ENCODE measurements around the gene SOCS2.

DNA sequence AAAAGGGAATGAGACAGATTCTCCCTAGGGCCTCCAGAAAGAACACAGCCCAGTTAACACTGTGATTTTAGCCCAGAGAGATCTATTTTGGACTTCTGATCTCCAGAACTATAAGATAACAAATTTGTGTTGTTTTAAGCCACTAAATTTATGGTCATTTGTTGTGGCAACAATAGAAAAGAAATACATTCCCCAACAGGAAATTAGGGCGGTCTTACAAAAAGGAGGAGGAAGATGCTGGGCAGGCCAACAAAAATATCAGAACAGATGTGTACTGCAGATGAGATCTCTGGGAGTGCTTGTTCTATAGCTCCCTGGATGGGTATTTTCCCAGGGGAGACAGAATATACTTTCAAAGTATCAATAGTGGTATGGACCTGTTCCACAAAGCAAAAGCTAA lies 32.0 kb upstream of the SOCS2 start:
- TF ChIP-seq, protein P1, sequence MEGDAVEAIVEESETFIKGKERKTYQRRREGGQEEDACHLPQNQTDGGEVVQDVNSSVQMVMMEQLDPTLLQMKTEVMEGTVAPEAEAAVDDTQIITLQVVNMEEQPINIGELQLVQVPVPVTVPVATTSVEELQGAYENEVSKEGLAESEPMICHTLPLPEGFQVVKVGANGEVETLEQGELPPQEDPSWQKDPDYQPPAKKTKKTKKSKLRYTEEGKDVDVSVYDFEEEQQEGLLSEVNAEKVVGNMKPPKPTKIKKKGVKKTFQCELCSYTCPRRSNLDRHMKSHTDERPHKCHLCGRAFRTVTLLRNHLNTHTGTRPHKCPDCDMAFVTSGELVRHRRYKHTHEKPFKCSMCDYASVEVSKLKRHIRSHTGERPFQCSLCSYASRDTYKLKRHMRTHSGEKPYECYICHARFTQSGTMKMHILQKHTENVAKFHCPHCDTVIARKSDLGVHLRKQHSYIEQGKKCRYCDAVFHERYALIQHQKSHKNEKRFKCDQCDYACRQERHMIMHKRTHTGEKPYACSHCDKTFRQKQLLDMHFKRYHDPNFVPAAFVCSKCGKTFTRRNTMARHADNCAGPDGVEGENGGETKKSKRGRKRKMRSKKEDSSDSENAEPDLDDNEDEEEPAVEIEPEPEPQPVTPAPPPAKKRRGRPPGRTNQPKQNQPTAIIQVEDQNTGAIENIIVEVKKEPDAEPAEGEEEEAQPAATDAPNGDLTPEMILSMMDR (tag by site-specific recombination; IDR thresholded peaks at IDR 0.05): no peak
- no peak for TF ChIP-seq KLF10 (tag by site-specific recombination; IDR thresholded peaks at IDR 0.05)
- no peak for TF ChIP-seq SALL2 (tag by site-specific recombination; IDR thresholded peaks at IDR 0.05; ENCODE audit: borderline replicate concordance)
- no peak for TF ChIP-seq ZNF335 (tag by site-specific recombination; conservative IDR thresholded peaks at IDR 0.05)
- TF ChIP-seq, protein P2, sequence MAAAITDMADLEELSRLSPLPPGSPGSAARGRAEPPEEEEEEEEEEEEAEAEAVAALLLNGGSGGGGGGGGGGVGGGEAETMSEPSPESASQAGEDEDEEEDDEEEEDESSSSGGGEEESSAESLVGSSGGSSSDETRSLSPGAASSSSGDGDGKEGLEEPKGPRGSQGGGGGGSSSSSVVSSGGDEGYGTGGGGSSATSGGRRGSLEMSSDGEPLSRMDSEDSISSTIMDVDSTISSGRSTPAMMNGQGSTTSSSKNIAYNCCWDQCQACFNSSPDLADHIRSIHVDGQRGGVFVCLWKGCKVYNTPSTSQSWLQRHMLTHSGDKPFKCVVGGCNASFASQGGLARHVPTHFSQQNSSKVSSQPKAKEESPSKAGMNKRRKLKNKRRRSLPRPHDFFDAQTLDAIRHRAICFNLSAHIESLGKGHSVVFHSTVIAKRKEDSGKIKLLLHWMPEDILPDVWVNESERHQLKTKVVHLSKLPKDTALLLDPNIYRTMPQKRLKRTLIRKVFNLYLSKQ (tag by site-specific recombination; IDR thresholded peaks at IDR 0.05; ENCODE audit: borderline replicate concordance): no peak
- no peak for TF ChIP-seq ZNF501 (tag by site-specific recombination; IDR thresholded peaks at IDR 0.05)
- no peak for TF ChIP-seq ZNF146 (tag by site-specific recombination; IDR thresholded peaks at IDR 0.05)
- TF ChIP-seq, protein P3, sequence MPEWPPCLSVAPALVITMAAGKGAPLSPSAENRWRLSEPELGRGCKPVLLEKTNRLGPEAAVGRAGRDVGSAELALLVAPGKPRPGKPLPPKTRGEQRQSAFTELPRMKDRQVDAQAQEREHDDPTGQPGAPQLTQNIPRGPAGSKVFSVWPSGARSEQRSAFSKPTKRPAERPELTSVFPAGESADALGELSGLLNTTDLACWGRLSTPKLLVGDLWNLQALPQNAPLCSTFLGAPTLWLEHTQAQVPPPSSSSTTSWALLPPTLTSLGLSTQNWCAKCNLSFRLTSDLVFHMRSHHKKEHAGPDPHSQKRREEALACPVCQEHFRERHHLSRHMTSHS (tag by site-specific recombination; IDR thresholded peaks at IDR 0.05): no peak
- TF ChIP-seq OSR2 (tag by site-specific recombination; IDR thresholded peaks at IDR 0.05): no peak
- no peak for TF ChIP-seq ZBTB7A (tag by site-specific recombination; IDR thresholded peaks at IDR 0.05; ENCODE audit: low read depth)
- TF ChIP-seq ZNF350 (tag by site-specific recombination; IDR thresholded peaks at IDR 0.05): no peak
- TF ChIP-seq, protein P4, sequence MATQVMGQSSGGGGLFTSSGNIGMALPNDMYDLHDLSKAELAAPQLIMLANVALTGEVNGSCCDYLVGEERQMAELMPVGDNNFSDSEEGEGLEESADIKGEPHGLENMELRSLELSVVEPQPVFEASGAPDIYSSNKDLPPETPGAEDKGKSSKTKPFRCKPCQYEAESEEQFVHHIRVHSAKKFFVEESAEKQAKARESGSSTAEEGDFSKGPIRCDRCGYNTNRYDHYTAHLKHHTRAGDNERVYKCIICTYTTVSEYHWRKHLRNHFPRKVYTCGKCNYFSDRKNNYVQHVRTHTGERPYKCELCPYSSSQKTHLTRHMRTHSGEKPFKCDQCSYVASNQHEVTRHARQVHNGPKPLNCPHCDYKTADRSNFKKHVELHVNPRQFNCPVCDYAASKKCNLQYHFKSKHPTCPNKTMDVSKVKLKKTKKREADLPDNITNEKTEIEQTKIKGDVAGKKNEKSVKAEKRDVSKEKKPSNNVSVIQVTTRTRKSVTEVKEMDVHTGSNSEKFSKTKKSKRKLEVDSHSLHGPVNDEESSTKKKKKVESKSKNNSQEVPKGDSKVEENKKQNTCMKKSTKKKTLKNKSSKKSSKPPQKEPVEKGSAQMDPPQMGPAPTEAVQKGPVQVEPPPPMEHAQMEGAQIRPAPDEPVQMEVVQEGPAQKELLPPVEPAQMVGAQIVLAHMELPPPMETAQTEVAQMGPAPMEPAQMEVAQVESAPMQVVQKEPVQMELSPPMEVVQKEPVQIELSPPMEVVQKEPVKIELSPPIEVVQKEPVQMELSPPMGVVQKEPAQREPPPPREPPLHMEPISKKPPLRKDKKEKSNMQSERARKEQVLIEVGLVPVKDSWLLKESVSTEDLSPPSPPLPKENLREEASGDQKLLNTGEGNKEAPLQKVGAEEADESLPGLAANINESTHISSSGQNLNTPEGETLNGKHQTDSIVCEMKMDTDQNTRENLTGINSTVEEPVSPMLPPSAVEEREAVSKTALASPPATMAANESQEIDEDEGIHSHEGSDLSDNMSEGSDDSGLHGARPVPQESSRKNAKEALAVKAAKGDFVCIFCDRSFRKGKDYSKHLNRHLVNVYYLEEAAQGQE (tag by site-specific recombination; IDR thresholded peaks at IDR 0.05): no peak
- TF ChIP-seq ZNF670 (tag by site-specific recombination; IDR thresholded peaks at IDR 0.05; ENCODE audit: low read depth): no peak
